ENCODE results near the gene MGST2. TPM values are rescaled to one million over a fixed set of nuclear protein-coding genes. Genes with fewer than 3 reads are reported as not detected.

Gene MGST2
- total and polyA plus RNA-seq, 2 experiments from 2014 or later = 4.6 to 19.1 TPM

DNA sequence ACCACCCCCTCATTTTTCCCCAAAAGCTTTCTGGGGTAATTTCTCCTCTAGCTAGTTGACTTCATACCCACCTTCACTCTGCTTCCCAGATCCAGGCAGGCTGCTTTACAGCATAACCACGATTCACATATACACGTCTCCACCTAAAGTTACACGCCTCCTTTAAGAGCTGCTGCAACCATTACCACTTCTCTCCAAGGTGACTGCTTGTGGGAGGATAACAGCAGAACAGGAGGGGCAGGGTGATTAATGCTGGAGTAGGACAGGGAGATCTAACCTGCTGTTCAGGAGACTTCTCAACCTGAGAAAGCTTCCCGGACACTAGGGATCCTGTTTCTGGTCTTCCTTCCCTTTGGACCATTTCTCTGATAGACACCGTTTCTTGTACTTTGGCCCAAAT, 77.4 kb downstream of the MGST2 start (continued):
- TF ChIP-seq, protein P1, sequence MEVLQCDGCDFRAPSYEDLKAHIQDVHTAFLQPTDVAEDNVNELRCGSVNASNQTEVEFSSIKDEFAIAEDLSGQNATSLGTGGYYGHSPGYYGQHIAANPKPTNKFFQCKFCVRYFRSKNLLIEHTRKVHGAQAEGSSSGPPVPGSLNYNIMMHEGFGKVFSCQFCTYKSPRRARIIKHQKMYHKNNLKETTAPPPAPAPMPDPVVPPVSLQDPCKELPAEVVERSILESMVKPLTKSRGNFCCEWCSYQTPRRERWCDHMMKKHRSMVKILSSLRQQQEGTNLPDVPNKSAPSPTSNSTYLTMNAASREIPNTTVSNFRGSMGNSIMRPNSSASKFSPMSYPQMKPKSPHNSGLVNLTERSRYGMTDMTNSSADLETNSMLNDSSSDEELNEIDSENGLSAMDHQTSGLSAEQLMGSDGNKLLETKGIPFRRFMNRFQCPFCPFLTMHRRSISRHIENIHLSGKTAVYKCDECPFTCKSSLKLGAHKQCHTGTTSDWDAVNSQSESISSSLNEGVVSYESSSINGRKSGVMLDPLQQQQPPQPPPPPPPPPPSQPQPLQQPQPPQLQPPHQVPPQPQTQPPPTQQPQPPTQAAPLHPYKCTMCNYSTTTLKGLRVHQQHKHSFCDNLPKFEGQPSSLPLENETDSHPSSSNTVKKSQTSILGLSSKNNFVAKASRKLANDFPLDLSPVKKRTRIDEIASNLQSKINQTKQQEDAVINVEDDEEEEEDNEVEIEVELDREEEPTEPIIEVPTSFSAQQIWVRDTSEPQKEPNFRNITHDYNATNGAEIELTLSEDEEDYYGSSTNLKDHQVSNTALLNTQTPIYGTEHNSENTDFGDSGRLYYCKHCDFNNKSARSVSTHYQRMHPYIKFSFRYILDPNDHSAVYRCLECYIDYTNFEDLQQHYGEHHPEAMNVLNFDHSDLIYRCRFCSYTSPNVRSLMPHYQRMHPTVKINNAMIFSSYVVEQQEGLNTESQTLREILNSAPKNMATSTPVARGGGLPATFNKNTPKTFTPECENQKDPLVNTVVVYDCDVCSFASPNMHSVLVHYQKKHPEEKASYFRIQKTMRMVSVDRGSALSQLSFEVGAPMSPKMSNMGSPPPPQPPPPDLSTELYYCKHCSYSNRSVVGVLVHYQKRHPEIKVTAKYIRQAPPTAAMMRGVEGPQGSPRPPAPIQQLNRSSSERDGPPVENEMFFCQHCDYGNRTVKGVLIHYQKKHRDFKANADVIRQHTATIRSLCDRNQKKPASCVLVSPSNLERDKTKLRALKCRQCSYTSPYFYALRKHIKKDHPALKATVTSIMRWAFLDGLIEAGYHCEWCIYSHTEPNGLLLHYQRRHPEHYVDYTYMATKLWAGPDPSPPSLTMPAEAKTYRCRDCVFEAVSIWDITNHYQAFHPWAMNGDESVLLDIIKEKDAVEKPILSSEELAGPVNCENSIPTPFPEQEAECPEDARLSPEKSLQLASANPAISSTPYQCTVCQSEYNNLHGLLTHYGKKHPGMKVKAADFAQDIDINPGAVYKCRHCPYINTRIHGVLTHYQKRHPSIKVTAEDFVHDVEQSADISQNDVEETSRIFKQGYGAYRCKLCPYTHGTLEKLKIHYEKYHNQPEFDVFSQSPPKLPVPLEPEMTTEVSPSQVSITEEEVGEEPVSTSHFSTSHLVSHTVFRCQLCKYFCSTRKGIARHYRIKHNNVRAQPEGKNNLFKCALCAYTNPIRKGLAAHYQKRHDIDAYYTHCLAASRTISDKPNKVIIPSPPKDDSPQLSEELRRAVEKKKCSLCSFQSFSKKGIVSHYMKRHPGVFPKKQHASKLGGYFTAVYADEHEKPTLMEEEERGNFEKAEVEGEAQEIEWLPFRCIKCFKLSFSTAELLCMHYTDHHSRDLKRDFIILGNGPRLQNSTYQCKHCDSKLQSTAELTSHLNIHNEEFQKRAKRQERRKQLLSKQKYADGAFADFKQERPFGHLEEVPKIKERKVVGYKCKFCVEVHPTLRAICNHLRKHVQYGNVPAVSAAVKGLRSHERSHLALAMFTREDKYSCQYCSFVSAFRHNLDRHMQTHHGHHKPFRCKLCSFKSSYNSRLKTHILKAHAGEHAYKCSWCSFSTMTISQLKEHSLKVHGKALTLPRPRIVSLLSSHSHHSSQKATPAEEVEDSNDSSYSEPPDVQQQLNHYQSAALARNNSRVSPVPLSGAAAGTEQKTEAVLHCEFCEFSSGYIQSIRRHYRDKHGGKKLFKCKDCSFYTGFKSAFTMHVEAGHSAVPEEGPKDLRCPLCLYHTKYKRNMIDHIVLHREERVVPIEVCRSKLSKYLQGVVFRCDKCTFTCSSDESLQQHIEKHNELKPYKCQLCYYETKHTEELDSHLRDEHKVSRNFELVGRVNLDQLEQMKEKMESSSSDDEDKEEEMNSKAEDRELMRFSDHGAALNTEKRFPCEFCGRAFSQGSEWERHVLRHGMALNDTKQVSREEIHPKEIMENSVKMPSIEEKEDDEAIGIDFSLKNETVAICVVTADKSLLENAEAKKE (CRISPR knock-in tag; IDR thresholded peaks at IDR 0.05) = no peak
- no peak for TF ChIP-seq EZH2phosphoT487 (IDR thresholded peaks at IDR 0.05; ENCODE audit: unreplicated experiment)
- TF ChIP-seq STAT1 (IDR thresholded peaks at IDR 0.05; ENCODE audit: unreplicated experiment) = no peak

DNA sequence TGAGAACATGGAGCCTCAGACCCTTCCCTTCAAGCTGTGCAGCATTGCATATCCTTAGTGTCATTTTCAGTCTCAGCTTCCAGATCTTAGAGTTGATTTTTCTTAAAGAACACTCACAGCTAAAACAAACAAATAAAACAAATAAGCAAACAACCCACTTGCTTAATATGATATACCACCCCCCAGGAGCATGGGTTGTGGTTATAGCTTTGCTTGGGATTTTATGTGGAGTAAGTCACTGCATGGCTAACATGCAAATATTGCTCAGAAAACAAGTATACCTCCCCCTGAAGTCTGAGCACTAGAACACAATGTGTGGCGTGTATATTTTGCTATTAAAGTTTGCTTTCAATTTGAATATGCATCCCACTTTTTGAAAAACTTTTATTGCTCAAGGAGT, 78.6 kb downstream of the MGST2 start:
- peaks cover 14% of the 10 kb centered on the region for H3K4me1 Mint-ChIP-seq
- no peaks in the 10 kb centered on the region for H3K36me3 ChIP-seq (ENCODE audit: insufficient read depth)
- no peaks in the 10 kb centered on the region for H3K79me2 ChIP-seq (replicated peaks; ENCODE audit: insufficient read depth)
- no peak overlapping the region for H3K27ac ChIP-seq (ENCODE audit: low read depth)
- H3K4me2 ChIP-seq = no peak overlapping the region
- H3K4me1 ChIP-seq (ENCODE audit: insufficient read depth) = peaks cover 8% of the 10 kb centered on the region; the same call in 1 of the 2 replicates
- no peak overlapping the region for H3K4me3 Mint-ChIP-seq
- H3K4me3 ChIP-seq = no peak overlapping the region
- no peaks in the 10 kb centered on the region for H3K27me3 ChIP-seq (ENCODE audit: insufficient read depth)
- no peaks in the 10 kb centered on the region for H3K36me3 Mint-ChIP-seq (ENCODE audit: low read depth)
- no peak for ATAC-seq
- no peaks in the 10 kb centered on the region for H3K9me3 Mint-ChIP-seq
- TF ChIP-seq ZNF114 (CRISPR knock-in tag; IDR thresholded peaks at IDR 0.05) = no peak
- TF ChIP-seq, protein P1 (CRISPR knock-in tag; IDR thresholded peaks at IDR 0.05) = no peak
- TF ChIP-seq EZH2phosphoT487 (IDR thresholded peaks at IDR 0.05; ENCODE audit: unreplicated experiment) = no peak
- no peak for TF ChIP-seq CTCF (conservative IDR thresholded peaks at IDR 0.05; ENCODE audit: low read depth in 2 of 2)
- no peak for TF ChIP-seq JUNB (IDR thresholded peaks at IDR 0.05; ENCODE audit: unreplicated experiment)
- TF ChIP-seq EZH2 (IDR thresholded peaks at IDR 0.05; ENCODE audit: low read depth, unreplicated experiment) = no peak
- no peak for TF ChIP-seq STAT1 (IDR thresholded peaks at IDR 0.05; ENCODE audit: unreplicated experiment)
- no peak for TF ChIP-seq ZNF331 (CRISPR knock-in tag; IDR thresholded peaks at IDR 0.05; ENCODE audit: low read depth)
- H3K9me2 ChIP-seq (ENCODE audit: insufficient read depth) = no peaks in the 10 kb centered on the region
- DNase-seq (ENCODE audit: low spot score) = no peak
- no peak overlapping the region for H3K27ac Mint-ChIP-seq
- no peak overlapping the region for H2AFZ ChIP-seq
- no peaks in the 10 kb centered on the region for H3F3A ChIP-seq (replicated peaks; ENCODE audit: low read depth)
- H3K27me3 Mint-ChIP-seq (ENCODE audit: insufficient read depth, low read depth, poor library complexity) = peaks cover 6% of the 10 kb centered on the region
- no peaks in the 10 kb centered on the region for H4K20me1 ChIP-seq (replicated peaks; ENCODE audit: insufficient read depth)

Data from GM23338 (cell line).